NK-92 treated with Interleukin-12 subunit alpha and Interleukin-12 subunit beta, amount 100 ng/mL, for 24 hours (cell line): Measurements from ENCODE around the gene FCGR1A.
"Not testable (repeated sequence)": the region's sequence is repeated elsewhere in the genome, so short reads cannot be mapped to it uniquely, and the experiment has no call there.

Source experiments
- DNase-seq: peaks from one replicate; lab custom pipeline; 2025; lab: John Stamatoyannopoulos, UW

Gene FCGR1A

GRCh38 chr1:149832316-149833126, 50.0 kb downstream of the FCGR1A start:
- DNase-seq, result not testable (repeated sequence)

- not testable (repeated sequence) for DNase-seq
Measured at GRCh38 chr1:149833144-149833543, 50.6 kb downstream of the FCGR1A start.

- DNase-seq, result not testable (repeated sequence)
Measured at GRCh38 chr1:149841149-149841548, 58.7 kb downstream of the FCGR1A start.
